ENCODE data around the gene TMEM138.
A peak's percentile ranks its signal among the peaks of the same experiment; 100 is the strongest.

TMEM138 gene

GRCh38 chr11:61357233-61357893, 4.8 kb upstream of the TMEM138 start:
- H3K4me3 ChIP-seq (ENCODE audit: low read depth, low read length), result no peak overlapping the region
- no peak for TF ChIP-seq CTCF (conservative IDR thresholded peaks at IDR 0.05; ENCODE audit: low read depth, low read length)
- DNase-seq (ENCODE audit: low read depth), result no peak

GRCh38 chr11:61357894-61358239, 4.3 kb upstream of the TMEM138 start:
- no peak overlapping the region for H3K4me3 ChIP-seq (ENCODE audit: low read depth, low read length)
- DNase-seq (ENCODE audit: low read depth), result no peak
- no peak for TF ChIP-seq CTCF (conservative IDR thresholded peaks at IDR 0.05; ENCODE audit: low read depth, low read length)

DNA sequence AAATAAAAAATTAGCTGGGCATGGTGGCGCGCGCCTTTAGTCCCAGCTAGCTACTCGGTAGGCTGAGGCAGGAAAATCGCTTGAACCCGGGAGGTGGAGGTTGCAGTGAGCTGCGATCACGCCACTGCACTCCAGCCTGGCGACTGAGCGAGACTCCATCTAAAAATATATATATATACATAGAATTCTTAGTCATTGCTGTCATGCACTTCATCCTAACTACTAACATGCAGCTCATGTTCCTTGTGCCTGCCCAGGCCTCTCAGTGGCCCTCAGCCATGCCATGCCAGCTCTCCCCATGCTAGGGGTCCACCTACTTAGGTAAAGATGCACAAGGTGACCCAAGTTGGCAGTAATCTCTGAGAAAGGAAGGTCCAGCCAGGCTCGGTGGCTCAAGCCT, 3.6 kb upstream of the TMEM138 start:
- DNase-seq (ENCODE audit: low read depth), result no peak
- no peak overlapping the region for H3K4me3 ChIP-seq (ENCODE audit: low read depth, low read length)
- no peak for TF ChIP-seq CTCF (conservative IDR thresholded peaks at IDR 0.05; ENCODE audit: low read depth, low read length)

GRCh38 chr11:61359516-61359915, 2.7 kb upstream of the TMEM138 start:
- no peak overlapping the region for H3K4me3 ChIP-seq (ENCODE audit: low read depth, low read length)
- no peak for TF ChIP-seq CTCF (conservative IDR thresholded peaks at IDR 0.05; ENCODE audit: low read depth, low read length)

GRCh38 chr11:61361237-61361740, 885 bp upstream of the TMEM138 start:
- no peak for DNase-seq (ENCODE audit: low read depth)
- H3K4me3 ChIP-seq (ENCODE audit: low read depth, low read length), result peak overlapping the region; percentile 72
- no peak for TF ChIP-seq CTCF (conservative IDR thresholded peaks at IDR 0.05; ENCODE audit: low read depth, low read length)

More at GRCh38 chr11:61359516-61359915, 2.7 kb upstream of the TMEM138 start:
- no peak for DNase-seq (ENCODE audit: low read depth)

DNA sequence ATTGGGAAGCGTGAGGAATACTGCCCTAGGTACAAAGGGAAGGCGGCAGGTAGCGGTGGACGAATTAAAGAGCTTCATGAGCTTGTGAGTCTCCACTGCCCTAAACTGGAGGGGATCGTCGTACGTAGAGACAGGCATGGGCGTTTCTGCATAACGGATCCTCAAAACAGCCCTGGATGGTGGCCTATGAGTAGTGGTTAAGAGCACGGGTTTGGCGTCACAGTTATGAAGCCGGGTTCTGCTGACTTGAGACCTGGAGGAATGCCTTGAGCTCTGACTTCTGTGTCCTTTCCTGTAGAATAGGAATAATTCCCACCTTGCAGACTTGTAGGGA, 335 bp downstream of the TMEM138 start:
- no peak for TF ChIP-seq CTCF (conservative IDR thresholded peaks at IDR 0.05; ENCODE audit: low read depth, low read length)
- DNase-seq (ENCODE audit: low read depth), result peak; percentile 77
- H3K4me3 ChIP-seq (ENCODE audit: low read depth, low read length), result peak overlapping the region; percentile 72

DNA sequence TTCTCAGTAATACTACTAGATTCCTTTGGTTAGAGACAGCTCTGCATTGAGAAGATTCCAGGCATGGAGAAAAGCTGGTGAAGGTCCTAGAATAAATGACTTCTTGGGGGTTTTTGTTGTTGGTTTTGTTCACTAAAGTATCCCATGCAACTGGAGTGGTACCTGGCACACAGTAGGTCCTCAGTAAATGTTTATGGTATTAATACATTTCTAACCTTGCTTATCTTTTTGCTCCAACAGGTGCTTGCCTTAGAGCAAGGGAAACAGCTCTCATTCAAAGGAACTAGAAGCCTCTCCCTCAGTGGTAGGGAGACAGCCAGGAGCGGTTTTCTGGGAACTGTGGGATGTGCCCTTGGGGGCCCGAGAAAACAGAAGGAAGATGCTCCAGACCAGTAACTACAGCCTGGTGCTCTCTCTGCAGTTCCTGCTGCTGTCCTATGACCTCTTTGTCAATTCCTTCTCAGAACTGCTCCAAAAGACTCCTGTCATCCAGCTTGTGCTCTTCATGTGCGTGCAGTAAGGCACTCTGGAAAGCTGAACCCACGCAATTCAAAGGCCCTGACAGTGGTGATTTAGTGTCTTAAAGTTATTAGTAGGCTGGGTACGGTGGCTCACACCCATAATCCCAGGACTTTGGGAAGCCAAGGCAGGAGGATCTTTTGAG, 2.0 kb downstream of the TMEM138 start:
- no peak for TF ChIP-seq CTCF (conservative IDR thresholded peaks at IDR 0.05; ENCODE audit: low read depth, low read length)
- H3K4me3 ChIP-seq (ENCODE audit: low read depth, low read length), result no peak overlapping the region
- no peak for DNase-seq (ENCODE audit: low read depth)

All from choroid plexus epithelial cell (primary cell).